HG02763 (cell line): ENCODE results near the gene G6PC2.

Experiments used
- ATAC-seq: cut with Tn5 transposase; IDR thresholded peaks from one replicate; pipeline ENCODE4 v1.9.1; 2021; ENCODE audit warnings: mild to moderate bottlenecking, moderate library complexity; ENCODE audit not compliant: unreplicated experiment

Gene G6PC2

GRCh38 chr2:168941297-168941696 is 40.2 kb downstream of the G6PC2 start:
- ATAC-seq: no peak

- ATAC-seq: no peak
Observed at GRCh38 chr2:168944065-168944464, 43.0 kb downstream of the G6PC2 start.

DNA sequence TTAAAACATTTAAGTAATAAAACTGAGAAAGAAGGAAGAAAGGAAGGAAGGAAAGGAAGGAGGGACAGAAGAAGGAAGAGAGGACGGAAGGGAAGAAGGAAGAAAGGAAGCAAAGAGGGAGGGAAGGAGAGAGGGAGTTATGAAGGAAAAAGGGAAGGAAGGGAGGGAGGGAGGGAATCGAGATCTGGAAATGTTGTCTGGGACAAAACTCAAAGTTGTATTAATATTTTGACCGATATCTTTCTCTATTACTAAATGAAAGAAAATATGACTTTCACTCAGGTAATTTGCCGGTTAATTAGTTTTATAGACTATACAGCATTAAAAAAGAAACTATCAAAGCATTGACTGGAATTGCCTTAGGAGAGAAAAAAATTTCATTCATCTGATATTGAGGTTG is 44.4 kb downstream of the G6PC2 start:
- ATAC-seq: no peak

- peak; percentile 54 for ATAC-seq
Observed at GRCh38 chr2:168948621-168949212, 47.6 kb downstream of the G6PC2 start.

- ATAC-seq: no peak
Observed at GRCh38 chr2:168949324-168949723, 48.2 kb downstream of the G6PC2 start.

DNA sequence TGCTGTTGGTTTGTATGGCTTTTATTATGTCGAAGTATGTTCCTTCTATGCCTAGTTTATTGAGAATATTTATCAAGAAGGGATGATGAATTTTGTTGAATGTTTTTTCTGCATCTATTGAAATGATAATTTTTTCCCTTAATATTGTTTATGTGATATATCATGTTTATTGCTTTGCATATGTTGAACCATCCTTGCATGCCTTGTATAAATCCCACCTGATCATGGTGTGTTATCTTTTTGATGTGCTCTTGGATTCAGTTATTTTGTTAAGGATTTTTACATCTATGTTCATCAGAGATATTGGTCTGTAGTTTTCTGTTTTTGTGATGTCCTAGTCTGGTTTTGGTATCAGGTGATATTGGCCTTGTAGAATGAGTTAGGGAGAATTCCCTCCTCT is 50.8 kb downstream of the G6PC2 start:
- no peak for ATAC-seq

DNA sequence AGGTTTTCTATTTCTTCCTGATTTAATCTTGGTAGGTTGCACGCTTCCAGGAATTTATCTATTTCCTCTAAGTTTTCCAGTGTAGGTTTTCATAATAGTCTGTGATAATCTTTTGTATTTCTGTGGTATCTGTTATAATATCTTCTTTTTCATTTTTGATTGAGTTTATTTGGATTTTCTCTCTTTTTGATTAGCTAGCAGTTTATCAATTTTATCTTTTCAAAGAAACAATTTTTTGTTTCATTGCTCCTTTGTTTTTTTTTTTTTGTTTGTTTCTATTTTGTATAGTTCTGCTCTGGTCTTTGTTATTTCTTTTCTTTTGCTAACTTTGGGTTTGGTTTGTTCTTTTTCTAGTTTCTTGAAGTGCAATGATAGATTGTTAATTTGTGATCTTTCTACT is 51.3 kb downstream of the G6PC2 start:
- no peak for ATAC-seq

- no peak for ATAC-seq
Observed at GRCh38 chr2:168954256-168954655, 53.2 kb downstream of the G6PC2 start.

- ATAC-seq: no peak
Observed at GRCh38 chr2:168955321-168955720, 54.2 kb downstream of the G6PC2 start.

GRCh38 chr2:168956392-168956791 is 55.3 kb downstream of the G6PC2 start:
- ATAC-seq: no peak
